ENCODE data around the gene SCAANT1. TPM values are rescaled to one million over a fixed set of nuclear protein-coding genes. Genes with fewer than 3 reads are reported as not detected.

Gene SCAANT1
- total RNA-seq, 4 donors from 2014 or later = not detected

- Histone ChIP-seq H3K27me3 (no peaks in the 10 kb centered on the region), H3K4me1 (peaks cover 0 to 11% (median 0%) of the 10 kb centered on the region in 4 donors), H3K36me3 (no peaks in the 10 kb centered on the region), H3K4me3 (no peak overlapping the region), H3K27ac (no peak overlapping the region), H3K9me3 (no peaks in the 10 kb centered on the region)
- no peak for DNase-seq
- no peak for TF ChIP-seq POLR2A (IDR thresholded peaks at IDR 0.05)
- TF ChIP-seq CTCF (IDR thresholded peaks at IDR 0.05) = no peak
Measured at GRCh38 chr3:63880653-63881052, 31.5 kb downstream of the SCAANT1 start.

GRCh38 chr3:63878394-63879060 is 33.7 kb downstream of the SCAANT1 start:
- Histone ChIP-seq H3K4me1 (peaks cover 0 to 11% (median 0%) of the 10 kb centered on the region in 4 donors), H3K36me3 (no peaks in the 10 kb centered on the region), H3K27me3 (no peaks in the 10 kb centered on the region), H3K4me3 (no peak overlapping the region), H3K27ac (no peak overlapping the region), H3K9me3 (no peaks in the 10 kb centered on the region)
- no peak for DNase-seq
- TF ChIP-seq CTCF (IDR thresholded peaks at IDR 0.05) = no peak
- no peak for TF ChIP-seq POLR2A (IDR thresholded peaks at IDR 0.05)

- Histone ChIP-seq H3K4me3 (no peak overlapping the region), H3K9me3 (no peaks in the 10 kb centered on the region), H3K36me3 (no peaks in the 10 kb centered on the region), H3K27me3 (no peaks in the 10 kb centered on the region), H3K4me1 (peaks cover 0 to 11% (median 0%) of the 10 kb centered on the region in 4 donors), H3K27ac (no peak overlapping the region)
- no peak for TF ChIP-seq CTCF (IDR thresholded peaks at IDR 0.05)
- TF ChIP-seq POLR2A (IDR thresholded peaks at IDR 0.05) = no peak
- no peak for DNase-seq
Measured at GRCh38 chr3:63877737-63878393, 34.3 kb downstream of the SCAANT1 start.

- TF ChIP-seq POLR2A (IDR thresholded peaks at IDR 0.05) = no peak
- no peaks in the 10 kb centered on the region for H3K27me3 ChIP-seq
Measured at GRCh38 chr3:63876260-63876659, 35.9 kb downstream of the SCAANT1 start.

GRCh38 chr3:63875510-63875909 is 36.7 kb downstream of the SCAANT1 start:
- Histone ChIP-seq H3K36me3 (no peaks in the 10 kb centered on the region), H3K4me1 (peaks cover 0 to 11% (median 0%) of the 10 kb centered on the region in 4 donors), H3K9me3 (no peaks in the 10 kb centered on the region), H3K27me3 (no peaks in the 10 kb centered on the region), H3K4me3 (no peak overlapping the region), H3K27ac (no peak overlapping the region)
- TF ChIP-seq CTCF (IDR thresholded peaks at IDR 0.05) = no peak
- TF ChIP-seq POLR2A (IDR thresholded peaks at IDR 0.05) = no peak
- DNase-seq = no peak

More at GRCh38 chr3:63876260-63876659, 35.9 kb downstream of the SCAANT1 start:
- no peak overlapping the region for H3K4me3 ChIP-seq
- H3K4me1 ChIP-seq = peaks cover 0 to 11% (median 0%) of the 10 kb centered on the region in 4 donors
- H3K9me3 ChIP-seq = no peaks in the 10 kb centered on the region
- DNase-seq = no peak
- no peaks in the 10 kb centered on the region for H3K36me3 ChIP-seq
- H3K27ac ChIP-seq = no peak overlapping the region

GRCh38 chr3:63874769-63875168 is 37.4 kb downstream of the SCAANT1 start:
- Histone ChIP-seq H3K27me3 (no peaks in the 10 kb centered on the region), H3K9me3 (no peaks in the 10 kb centered on the region), H3K4me3 (no peak overlapping the region), H3K4me1 (peaks cover 0 to 11% (median 0%) of the 10 kb centered on the region in 4 donors), H3K27ac (no peak overlapping the region), H3K36me3 (no peaks in the 10 kb centered on the region)
- no peak for TF ChIP-seq POLR2A (IDR thresholded peaks at IDR 0.05)
- no peak for TF ChIP-seq CTCF (IDR thresholded peaks at IDR 0.05)
- no peak for DNase-seq
